Suprapubic skin (tissue), 4 donors: Measurements from ENCODE around the gene HEYL.

Experiments used
- EP300 ChIP-seq: sonication (generic); formaldehyde crosslinking; IDR thresholded peaks from one replicate; pipeline ENCODE4 v1.6.1; 2017; ENCODE audit warnings: antibody characterized with exemption
- POLR2A ChIP-seq, 2 donors: fragments of 450-650 bp; IDR thresholded peaks; one replicate each; pipeline ENCODE4 v1.6.1; 2017; ENCODE audit warnings: antibody characterized with exemption in 2 of 2, mild to moderate bottlenecking in 2 of 2, moderate library complexity in 2 of 2
- POLR2AphosphoS5 ChIP-seq, 3 donors: sonication (generic); formaldehyde crosslinking; IDR thresholded peaks; one replicate each; pipeline ENCODE4 v1.6.1; 2017; ENCODE audit warnings: antibody characterized with exemption in 3 of 3
- TF ChIP-seq, protein P1 (sequence below), 2 donors: fragments of 200-600 bp in 1 of 2; fragments of 450-650 bp in 1 of 2; sonication (generic) in 1 of 2; IDR thresholded peaks; one replicate each; pipeline ENCODE4 v1.5.1; 2016 to 2019; ENCODE audit warnings: antibody characterized with exemption in 2 of 2, mild to moderate bottlenecking in 1 of 2, moderate library complexity in 1 of 2

DNA sequence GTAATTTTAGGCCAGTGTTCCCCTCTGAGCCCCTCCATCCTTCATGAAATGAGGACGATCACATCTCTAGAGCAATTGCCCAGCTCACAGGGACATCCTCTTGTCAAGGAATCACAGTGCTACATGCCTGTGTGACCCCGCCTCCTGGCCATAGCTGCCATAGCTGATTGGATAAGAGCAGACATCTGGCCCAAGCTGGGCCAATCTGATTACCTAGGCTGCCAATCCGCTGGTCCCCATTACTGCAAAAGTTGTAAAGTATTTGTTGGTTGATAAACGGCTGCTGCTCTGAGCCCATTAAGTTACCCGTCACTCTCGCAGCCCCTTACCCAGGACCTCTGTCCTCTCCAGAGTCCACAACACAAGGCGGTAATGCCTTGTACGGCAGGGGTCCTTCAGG, 24.1 kb upstream of the HEYL start:
- TF ChIP-seq, protein P1, sequence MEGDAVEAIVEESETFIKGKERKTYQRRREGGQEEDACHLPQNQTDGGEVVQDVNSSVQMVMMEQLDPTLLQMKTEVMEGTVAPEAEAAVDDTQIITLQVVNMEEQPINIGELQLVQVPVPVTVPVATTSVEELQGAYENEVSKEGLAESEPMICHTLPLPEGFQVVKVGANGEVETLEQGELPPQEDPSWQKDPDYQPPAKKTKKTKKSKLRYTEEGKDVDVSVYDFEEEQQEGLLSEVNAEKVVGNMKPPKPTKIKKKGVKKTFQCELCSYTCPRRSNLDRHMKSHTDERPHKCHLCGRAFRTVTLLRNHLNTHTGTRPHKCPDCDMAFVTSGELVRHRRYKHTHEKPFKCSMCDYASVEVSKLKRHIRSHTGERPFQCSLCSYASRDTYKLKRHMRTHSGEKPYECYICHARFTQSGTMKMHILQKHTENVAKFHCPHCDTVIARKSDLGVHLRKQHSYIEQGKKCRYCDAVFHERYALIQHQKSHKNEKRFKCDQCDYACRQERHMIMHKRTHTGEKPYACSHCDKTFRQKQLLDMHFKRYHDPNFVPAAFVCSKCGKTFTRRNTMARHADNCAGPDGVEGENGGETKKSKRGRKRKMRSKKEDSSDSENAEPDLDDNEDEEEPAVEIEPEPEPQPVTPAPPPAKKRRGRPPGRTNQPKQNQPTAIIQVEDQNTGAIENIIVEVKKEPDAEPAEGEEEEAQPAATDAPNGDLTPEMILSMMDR (IDR thresholded peaks at IDR 0.05), result no peak
- no peak for TF ChIP-seq POLR2A (IDR thresholded peaks at IDR 0.05)
- TF ChIP-seq POLR2AphosphoS5 (IDR thresholded peaks at IDR 0.05), result no peak
- TF ChIP-seq EP300, result no peak
